Nucleus accumbens (tissue), 56 donors: ENCODE data around the gene CFAP61.
A peak's percentile ranks its signal among the peaks of the same experiment; 100 is the strongest.
"Not testable (repeated sequence)": the region's sequence is repeated elsewhere in the genome, so short reads cannot be mapped to it uniquely, and the experiment has no call there.

Experiments
- DNase-seq, 56 donors: peaks; one replicate each; lab custom pipeline; 2025; lab: John Stamatoyannopoulos, UW

The CFAP61 gene

GRCh38 chr20:20204256-20204655 is 151.9 kb downstream of the CFAP61 start:
- no peak for DNase-seq

- no peak for DNase-seq
Measured at GRCh38 chr20:20205141-20205861, 153.0 kb downstream of the CFAP61 start.

- no peak for DNase-seq
Measured at GRCh38 chr20:20205862-20206236, 153.5 kb downstream of the CFAP61 start.

DNA sequence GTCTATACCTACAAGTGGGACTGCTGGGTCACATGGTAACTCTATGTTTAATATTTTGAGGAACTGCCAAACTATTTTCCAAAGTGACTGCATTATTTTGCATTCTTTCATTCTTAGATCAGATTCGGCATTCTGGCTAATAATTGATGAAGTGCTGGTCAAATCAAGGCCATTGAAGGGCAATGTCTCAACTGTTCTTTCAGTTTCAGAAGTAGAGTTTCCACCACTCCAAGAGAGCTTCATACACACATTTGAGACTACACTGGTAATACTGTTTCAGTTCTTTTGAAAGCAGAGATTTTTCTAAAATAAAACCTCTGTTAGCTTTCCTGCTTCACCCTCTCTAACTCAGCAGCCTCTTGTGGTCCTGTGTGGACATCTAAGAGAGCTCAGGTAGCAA is 154.5 kb downstream of the CFAP61 start:
- no peak for DNase-seq

- no peak for DNase-seq
Measured at GRCh38 chr20:20207291-20207690, 155.0 kb downstream of the CFAP61 start.

DNA sequence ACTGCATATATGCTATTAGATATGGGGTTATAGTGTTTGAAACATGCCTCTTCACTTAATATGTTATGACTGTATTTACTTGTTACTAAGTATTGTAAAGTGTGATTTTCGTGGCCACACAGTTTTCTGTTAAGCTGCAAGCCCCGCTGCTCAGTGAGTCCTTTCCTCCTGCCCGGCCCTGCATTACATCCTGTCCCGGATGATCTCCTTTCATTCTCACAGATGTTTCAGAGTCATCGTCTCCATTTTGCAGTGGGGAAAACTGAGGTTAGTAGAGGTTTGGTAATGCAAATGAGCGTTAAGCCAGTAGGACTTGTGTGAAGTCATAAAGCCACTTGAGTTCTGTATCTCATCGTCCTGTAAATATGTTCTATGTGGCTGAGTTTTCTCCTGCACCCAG is 155.5 kb downstream of the CFAP61 start:
- DNase-seq, result no peak

DNA sequence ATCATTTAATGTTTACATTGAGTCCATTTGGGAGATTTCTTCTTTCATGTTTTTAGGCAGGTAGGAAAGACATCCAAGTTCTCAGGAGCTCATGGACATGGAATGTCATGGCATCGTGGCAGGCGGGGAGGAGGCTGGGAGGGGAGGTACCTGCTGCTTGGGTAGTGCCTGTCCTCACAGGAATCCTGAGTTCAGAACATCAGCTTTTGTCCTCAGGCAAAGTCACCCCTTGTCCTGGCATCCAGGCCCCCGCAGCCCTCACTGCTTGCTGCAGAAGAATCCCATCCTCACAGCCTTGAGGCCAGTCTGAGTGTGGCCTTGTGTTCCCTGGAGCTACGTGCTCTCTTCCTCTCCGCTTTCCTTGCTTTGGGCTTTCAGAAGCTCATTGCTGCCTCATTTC is 157.4 kb downstream of the CFAP61 start:
- no peak for DNase-seq

- peak in 6 of 56 donors; percentile 17 to 43 (median 24) for DNase-seq
Measured at GRCh38 chr20:20210327-20210726, 158.0 kb downstream of the CFAP61 start.

DNA sequence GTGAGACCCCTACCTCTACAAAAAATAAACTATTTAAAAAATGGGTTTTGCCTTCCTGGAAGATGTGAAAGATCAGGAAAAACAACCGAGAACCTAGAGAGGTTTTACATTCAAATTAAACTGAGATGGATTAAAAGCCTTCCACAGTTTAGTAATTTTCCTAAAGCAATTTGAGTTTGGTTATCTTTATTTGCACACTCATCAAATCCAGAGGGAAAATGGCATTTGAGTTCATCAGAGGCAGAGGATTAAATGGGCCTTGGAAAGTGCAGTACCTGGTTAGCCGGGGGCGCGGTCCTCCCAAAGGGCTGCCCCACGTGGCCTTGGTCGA is 158.6 kb downstream of the CFAP61 start:
- DNase-seq, result no peak

- DNase-seq, result no peak
Measured at GRCh38 chr20:20211274-20211987, 159.1 kb downstream of the CFAP61 start.

- DNase-seq, result no peak
Measured at GRCh38 chr20:20211988-20212518, 159.7 kb downstream of the CFAP61 start.

DNA sequence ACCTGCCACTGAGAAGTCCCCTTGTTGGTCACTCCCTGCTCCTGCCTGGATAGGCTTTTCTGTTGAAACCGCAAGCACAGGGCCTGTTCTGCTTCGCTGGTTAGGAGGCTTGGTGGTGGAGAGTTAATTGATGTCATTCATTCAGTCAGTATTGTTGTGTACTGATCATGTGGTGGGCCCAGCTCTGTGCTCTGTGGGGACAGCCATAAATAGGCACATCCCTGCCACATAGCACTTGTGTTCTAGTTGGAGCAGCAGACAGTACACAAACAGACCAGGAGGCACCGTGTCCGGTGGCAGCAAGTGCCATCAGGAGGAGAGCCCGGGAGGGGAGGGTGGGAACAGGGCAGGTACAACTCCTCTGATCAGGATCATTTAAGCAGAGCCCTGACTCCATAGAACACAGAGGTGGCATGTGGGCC is 160.4 kb downstream of the CFAP61 start:
- DNase-seq, result no peak

- peak in 2 of 56 donors; percentile 14 to 34 for DNase-seq
Measured at GRCh38 chr20:20213526-20214121, 161.3 kb downstream of the CFAP61 start.

DNA sequence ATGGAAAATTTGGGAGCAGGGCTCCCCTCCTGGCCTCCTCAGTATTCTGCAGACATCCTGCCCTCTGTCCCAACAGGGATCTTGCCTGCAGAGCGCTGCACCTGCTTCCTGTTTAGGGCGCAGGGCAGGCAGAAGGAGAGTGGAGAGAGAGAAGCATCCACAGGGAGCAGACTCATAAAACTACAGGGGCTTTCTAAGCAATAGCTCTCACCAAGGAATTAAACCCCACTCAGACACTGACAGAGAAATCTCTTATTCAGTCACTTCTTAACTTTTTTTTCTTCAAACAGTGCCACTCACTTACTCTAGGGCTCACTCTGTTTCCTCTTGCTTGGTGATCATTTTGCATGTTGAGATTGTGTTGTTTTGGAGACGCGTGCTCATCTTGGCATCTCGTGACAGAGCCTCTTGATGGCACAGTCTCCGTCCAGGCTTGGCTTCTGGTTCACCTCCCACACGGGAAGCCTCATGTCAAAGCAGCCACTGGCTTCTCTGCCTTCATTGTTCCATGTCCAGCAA is 162.5 kb downstream of the CFAP61 start:
- no peak for DNase-seq

GRCh38 chr20:20215976-20216727 is 163.8 kb downstream of the CFAP61 start:
- DNase-seq, result no peak

GRCh38 chr20:20216941-20217340 is 164.6 kb downstream of the CFAP61 start:
- no peak for DNase-seq

DNA sequence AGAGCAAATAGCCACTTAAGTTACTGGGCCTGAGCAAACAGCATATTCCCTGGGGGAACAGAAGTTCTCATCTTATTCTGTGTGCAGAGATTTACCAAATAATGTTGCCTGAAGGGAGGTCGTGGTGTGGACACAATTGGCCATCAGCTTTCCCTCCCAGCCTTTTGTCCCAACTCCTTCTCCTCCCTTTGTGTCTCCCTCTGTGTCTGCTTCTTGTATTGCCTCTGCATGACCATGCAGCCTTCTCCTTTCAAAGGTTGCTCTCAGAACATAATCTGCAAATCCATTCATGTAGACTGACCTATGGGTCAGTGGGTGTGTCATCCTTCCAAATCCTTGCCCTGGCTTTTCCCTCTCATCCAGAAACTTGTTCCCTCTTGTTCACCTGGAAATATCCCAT is 165.3 kb downstream of the CFAP61 start:
- DNase-seq, result no peak

DNA sequence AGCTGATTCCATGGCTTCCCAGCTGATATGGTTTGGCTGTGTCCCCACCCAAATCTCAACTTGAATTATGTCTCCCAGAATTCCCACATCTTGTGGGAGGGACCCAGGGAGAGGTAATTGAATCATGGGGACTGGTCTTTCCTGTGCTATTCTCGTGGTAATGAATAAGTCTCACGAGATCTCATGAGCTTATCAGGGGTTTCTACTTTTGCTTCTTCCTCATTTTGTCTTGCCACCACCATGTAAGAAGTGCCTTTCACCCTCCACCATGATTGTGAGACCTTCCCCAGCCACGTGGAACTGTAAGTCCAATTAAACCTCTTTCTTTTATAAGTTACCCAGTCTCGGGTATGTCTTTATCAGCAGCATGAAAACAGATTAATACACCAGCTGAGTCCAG is 165.8 kb downstream of the CFAP61 start:
- not testable (repeated sequence) for DNase-seq

DNA sequence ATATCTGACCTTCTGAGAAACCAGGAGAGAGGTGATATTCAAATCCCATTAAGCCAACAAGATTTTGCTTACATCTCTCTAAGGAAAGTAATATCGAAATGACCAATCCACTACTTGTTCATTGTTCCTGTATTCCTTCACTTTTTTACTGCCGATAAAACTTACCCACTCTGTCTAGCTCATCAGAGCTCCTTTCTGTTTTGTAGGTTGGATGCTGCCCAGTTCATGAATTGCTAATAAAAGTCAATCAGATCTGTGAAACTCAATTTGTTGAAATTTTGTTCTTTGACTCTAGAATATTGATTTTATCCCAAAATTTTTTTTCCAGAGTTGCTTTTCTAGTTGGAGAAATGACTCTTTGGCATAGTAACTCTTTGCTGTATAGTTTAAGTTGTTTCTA is 166.7 kb downstream of the CFAP61 start:
- no peak for DNase-seq

DNA sequence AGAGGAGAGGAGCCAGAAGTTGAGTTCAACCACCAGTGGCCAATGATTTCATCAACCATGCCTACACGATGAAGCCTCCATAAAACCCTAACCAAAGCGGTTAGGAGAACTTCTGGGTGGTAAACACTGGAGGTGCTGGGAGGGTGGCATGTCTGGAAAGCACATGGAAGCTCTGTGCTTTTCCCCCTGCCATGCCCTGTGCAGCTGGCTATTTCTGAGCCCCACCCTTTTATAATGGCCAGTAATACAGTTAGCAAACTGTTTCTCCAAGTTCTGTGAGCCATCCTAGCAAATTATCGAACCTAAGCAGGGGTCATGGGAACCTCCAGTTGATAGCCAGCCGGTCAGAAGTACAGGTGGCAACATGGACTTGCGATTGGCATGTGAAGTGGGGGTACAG is 167.8 kb downstream of the CFAP61 start:
- DNase-seq, result no peak

- DNase-seq, result no peak
Measured at GRCh38 chr20:20223981-20224380, 171.6 kb downstream of the CFAP61 start.
